NCI-H2107 (cell line): ENCODE data around the gene PRKAA2.

ENCODE experiments used
- DNase-seq: peaks from one replicate; lab custom pipeline; 2025; lab: John Stamatoyannopoulos, UW

PRKAA2 gene

GRCh38 chr1:56713112-56713511 lies 68.0 kb downstream of the PRKAA2 start:
- no peak for DNase-seq

GRCh38 chr1:56715156-56715555 lies 70.0 kb downstream of the PRKAA2 start:
- no peak for DNase-seq

DNA sequence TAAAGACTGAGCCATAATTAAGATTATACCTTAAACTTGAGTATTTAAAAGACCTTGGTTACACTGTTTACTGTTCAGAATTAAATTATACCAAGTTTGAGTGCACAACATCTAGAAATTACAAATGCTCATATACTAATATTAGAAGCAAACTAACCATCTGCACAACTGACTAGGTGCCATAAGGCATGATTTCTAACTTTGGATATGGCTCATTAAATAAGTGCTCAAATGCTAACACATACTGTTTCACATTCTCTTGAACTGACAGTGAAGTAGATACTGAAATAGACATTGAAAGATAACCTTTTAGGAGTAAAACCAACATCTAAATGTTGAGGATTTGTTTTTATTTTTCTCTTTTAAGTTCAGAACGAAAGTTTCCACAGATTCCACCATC lies 74.1 kb downstream of the PRKAA2 start:
- no peak for DNase-seq

GRCh38 chr1:56726706-56727105 lies 81.6 kb downstream of the PRKAA2 start:
- DNase-seq = no peak

- no peak for DNase-seq
These were observed 83.8 kb downstream of the PRKAA2 start for GRCh38 chr1:56728964-56729363.

GRCh38 chr1:56745231-56745630 lies 100.1 kb downstream of the PRKAA2 start:
- no peak for DNase-seq

- DNase-seq = no peak
These were observed 109.8 kb downstream of the PRKAA2 start for GRCh38 chr1:56754708-56755479.

GRCh38 chr1:56755911-56756310 lies 110.8 kb downstream of the PRKAA2 start:
- no peak for DNase-seq

GRCh38 chr1:56758135-56758534 lies 113.0 kb downstream of the PRKAA2 start:
- no peak for DNase-seq

DNA sequence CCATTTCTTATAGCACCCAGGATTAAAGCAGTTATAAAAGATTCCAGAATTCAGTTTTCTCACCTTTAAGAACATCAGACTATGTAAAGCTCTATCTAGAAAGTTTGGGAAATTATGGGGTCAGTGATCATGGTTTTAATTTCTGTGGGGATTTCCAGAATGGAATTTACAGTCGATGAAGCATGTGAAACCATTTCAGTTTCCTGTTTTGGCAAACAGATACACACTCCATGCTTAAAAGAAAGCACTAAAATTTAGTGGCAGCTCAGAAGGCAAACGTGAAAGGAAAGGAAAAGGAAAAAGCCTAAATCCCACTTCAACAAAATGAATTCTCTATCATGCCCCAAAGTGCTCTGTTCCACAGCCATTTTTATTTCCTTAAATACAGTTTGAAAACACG lies 113.7 kb downstream of the PRKAA2 start:
- no peak for DNase-seq
